Measurements from ENCODE around the gene TNFSF12. TPM values are rescaled to one million over a fixed set of nuclear protein-coding genes. Genes with fewer than 3 reads are reported as not detected.
"Not testable (repeated sequence)": the region's sequence is repeated elsewhere in the genome, so short reads cannot be mapped to it uniquely, and the experiment has no call there.

TNFSF12 gene
- total RNA-seq, 1 donor from 2014 or later = 23.0 TPM

GRCh38 chr17:7589891-7590691 lies 41.2 kb downstream of the TNFSF12 start, which contains the start of gene SOX15:
Gene SOX15, minus strand, starts transcription at chr17:7590094. Its CDS starts 418 bp downstream, at chr17:7589676.
- peaks cover 37% of the 10 kb centered on the region for H3K4me1 Mint-ChIP-seq (ENCODE audit: low read depth)
- no peaks in the 10 kb centered on the region for H3K9me3 Mint-ChIP-seq (ENCODE audit: low read depth)
- peaks cover 33% of the 10 kb centered on the region for H3K36me3 Mint-ChIP-seq (ENCODE audit: low read depth)
- DNase-seq (ENCODE audit: low spot score) = no peak
- no peak for TF ChIP-seq CTCF (IDR thresholded peaks at IDR 0.05)
- peak within 1 kb of the TSS; percentile 95 for H3K27ac Mint-ChIP-seq (ENCODE audit: unreplicated experiment)
- no peaks in the 10 kb centered on the region for H3K27me3 Mint-ChIP-seq (ENCODE audit: low read depth)
- no peak within 1 kb of the TSS for H3K4me3 Mint-ChIP-seq (ENCODE audit: unreplicated experiment)

GRCh38 chr17:7590743-7591142 lies 41.9 kb downstream of the TNFSF12 start:
- TF ChIP-seq CTCF (IDR thresholded peaks at IDR 0.05) = no peak
- DNase-seq (ENCODE audit: low spot score) = no peak
- H3K4me3 Mint-ChIP-seq (ENCODE audit: unreplicated experiment) = no peak overlapping the region
- peaks cover 32% of the 10 kb centered on the region for H3K4me1 Mint-ChIP-seq (ENCODE audit: low read depth)
- no peaks in the 10 kb centered on the region for H3K27me3 Mint-ChIP-seq (ENCODE audit: low read depth)
- H3K9me3 Mint-ChIP-seq (ENCODE audit: low read depth) = no peaks in the 10 kb centered on the region
- peak overlapping the region; percentile 95 for H3K27ac Mint-ChIP-seq (ENCODE audit: unreplicated experiment)
- H3K36me3 Mint-ChIP-seq (ENCODE audit: low read depth) = peaks cover 39% of the 10 kb centered on the region

- Mint-ChIP-seq H3K4me1 (ENCODE audit: low read depth) (peaks cover 32% of the 10 kb centered on the region), H3K36me3 (ENCODE audit: low read depth) (peaks cover 41% of the 10 kb centered on the region), H3K4me3 (ENCODE audit: unreplicated experiment) (no peak overlapping the region), H3K27ac (ENCODE audit: unreplicated experiment) (peak overlapping the region; percentile 95), H3K27me3 (ENCODE audit: low read depth) (no peaks in the 10 kb centered on the region), H3K9me3 (ENCODE audit: low read depth) (no peaks in the 10 kb centered on the region)
- no peak for TF ChIP-seq CTCF (IDR thresholded peaks at IDR 0.05)
- no peak for DNase-seq (ENCODE audit: low spot score)
These were observed 42.7 kb downstream of the TNFSF12 start for GRCh38 chr17:7591596-7591995.

- Mint-ChIP-seq H3K27ac (ENCODE audit: unreplicated experiment) (peak overlapping the region; percentile 5), H3K4me1 (ENCODE audit: low read depth) (peaks cover 26% of the 10 kb centered on the region), H3K36me3 (ENCODE audit: low read depth) (peaks cover 39% of the 10 kb centered on the region), H3K9me3 (ENCODE audit: low read depth) (no peaks in the 10 kb centered on the region), H3K4me3 (ENCODE audit: unreplicated experiment) (no peak overlapping the region), H3K27me3 (ENCODE audit: low read depth) (no peaks in the 10 kb centered on the region)
- DNase-seq (ENCODE audit: low spot score) = no peak
- TF ChIP-seq CTCF (IDR thresholded peaks at IDR 0.05) = no peak
These were observed 43.7 kb downstream of the TNFSF12 start for GRCh38 chr17:7592422-7593021.

GRCh38 chr17:7593296-7593695 lies 44.4 kb downstream of the TNFSF12 start:
- Mint-ChIP-seq H3K36me3 (ENCODE audit: low read depth) (peaks cover 36% of the 10 kb centered on the region), H3K27me3 (ENCODE audit: low read depth) (no peaks in the 10 kb centered on the region), H3K9me3 (ENCODE audit: low read depth) (no peaks in the 10 kb centered on the region), H3K27ac (ENCODE audit: unreplicated experiment) (peak overlapping the region; percentile 73), H3K4me3 (ENCODE audit: unreplicated experiment) (no peak overlapping the region), H3K4me1 (ENCODE audit: low read depth) (peaks cover 19% of the 10 kb centered on the region)
- TF ChIP-seq CTCF (IDR thresholded peaks at IDR 0.05) = no peak
- no peak for DNase-seq (ENCODE audit: low spot score)

GRCh38 chr17:7597561-7597960 lies 48.7 kb downstream of the TNFSF12 start:
- H3K36me3 Mint-ChIP-seq (ENCODE audit: low read depth) = peaks cover 49% of the 10 kb centered on the region
- not testable (repeated sequence) for DNase-seq (ENCODE audit: low spot score); H3K4me3 Mint-ChIP-seq (ENCODE audit: unreplicated experiment); H3K9me3 Mint-ChIP-seq (ENCODE audit: low read depth); H3K4me1 Mint-ChIP-seq (ENCODE audit: low read depth); H3K27ac Mint-ChIP-seq (ENCODE audit: unreplicated experiment); H3K27me3 Mint-ChIP-seq (ENCODE audit: low read depth)

Measured in chondrocyte (in vitro differentiated cells).